Measurements from ENCODE around the gene ALKBH3. TPM values are rescaled to one million over a fixed set of nuclear protein-coding genes. Genes with fewer than 3 reads are reported as not detected.

ALKBH3 gene
- total RNA-seq, 1 donor from 2014 or later, result 27.3 TPM

DNA sequence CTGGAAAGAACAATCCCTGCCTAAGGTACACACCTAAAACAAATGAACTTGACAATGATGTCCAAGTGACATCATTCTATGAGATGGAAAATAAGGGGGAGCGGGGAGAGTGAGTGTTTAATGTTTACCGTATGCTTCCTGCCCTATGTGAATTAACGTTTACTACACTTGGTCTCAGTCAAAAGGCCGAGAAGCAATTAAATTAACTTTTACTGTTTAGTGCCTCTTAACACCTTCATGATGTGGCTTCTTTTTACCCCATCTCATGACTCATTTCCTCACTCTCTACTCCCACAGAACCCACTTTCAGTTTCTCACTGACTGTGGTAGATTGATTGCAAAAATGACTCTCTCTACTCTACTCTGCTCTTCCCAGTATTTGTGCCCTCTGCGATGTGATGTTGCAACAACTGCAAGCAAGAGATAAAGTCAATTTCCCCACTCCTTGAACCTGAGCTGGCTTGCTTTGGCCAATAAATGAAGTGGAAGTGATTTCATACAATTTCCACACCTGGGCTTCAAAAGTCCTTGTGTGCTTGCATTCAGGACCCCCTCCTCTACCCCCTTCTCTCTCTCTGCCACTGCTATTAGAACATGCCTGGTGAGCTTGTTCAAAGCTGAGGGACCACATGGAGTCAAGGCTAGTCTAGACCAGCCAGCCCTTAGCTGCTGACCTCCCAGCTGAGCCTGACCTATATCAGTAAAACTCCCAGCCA, 11.6 kb upstream of the ALKBH3 start:
- Mint-ChIP-seq H3K27ac (ENCODE audit: unreplicated experiment) (no peak overlapping the region), H3K4me1 (ENCODE audit: unreplicated experiment) (no peaks in the 10 kb centered on the region), H3K4me3 (ENCODE audit: unreplicated experiment) (no peak overlapping the region), H3K36me3 (ENCODE audit: low read depth, unreplicated experiment) (peaks cover 4% of the 10 kb centered on the region), H3K9me3 (ENCODE audit: unreplicated experiment) (no peaks in the 10 kb centered on the region), H3K27me3 (ENCODE audit: unreplicated experiment) (peaks cover 5% of the 10 kb centered on the region)
- TF ChIP-seq, protein P1, sequence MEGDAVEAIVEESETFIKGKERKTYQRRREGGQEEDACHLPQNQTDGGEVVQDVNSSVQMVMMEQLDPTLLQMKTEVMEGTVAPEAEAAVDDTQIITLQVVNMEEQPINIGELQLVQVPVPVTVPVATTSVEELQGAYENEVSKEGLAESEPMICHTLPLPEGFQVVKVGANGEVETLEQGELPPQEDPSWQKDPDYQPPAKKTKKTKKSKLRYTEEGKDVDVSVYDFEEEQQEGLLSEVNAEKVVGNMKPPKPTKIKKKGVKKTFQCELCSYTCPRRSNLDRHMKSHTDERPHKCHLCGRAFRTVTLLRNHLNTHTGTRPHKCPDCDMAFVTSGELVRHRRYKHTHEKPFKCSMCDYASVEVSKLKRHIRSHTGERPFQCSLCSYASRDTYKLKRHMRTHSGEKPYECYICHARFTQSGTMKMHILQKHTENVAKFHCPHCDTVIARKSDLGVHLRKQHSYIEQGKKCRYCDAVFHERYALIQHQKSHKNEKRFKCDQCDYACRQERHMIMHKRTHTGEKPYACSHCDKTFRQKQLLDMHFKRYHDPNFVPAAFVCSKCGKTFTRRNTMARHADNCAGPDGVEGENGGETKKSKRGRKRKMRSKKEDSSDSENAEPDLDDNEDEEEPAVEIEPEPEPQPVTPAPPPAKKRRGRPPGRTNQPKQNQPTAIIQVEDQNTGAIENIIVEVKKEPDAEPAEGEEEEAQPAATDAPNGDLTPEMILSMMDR (IDR thresholded peaks at IDR 0.05; ENCODE audit: unreplicated experiment), result no peak
- no peak for DNase-seq (ENCODE audit: low spot score)

DNA sequence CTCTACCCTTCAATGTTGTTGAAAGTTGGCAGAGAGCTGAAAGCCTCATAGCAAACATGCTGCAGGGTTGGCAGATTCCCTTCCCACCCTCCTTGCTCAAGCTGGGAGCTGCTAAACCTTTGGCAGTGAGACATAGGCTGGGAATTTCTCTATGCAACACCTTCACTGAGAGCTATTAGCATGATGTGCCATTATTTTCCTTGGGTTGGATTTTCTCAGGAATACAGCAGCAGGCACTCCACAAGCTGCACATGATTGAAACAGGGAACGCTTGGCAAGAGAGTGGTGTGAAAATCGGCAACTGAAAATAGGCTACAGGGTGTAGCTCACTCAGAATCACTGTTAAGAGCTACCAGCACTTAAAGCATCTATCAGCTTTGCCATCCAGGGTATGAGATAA, 9.6 kb upstream of the ALKBH3 start:
- peaks cover 5% of the 10 kb centered on the region for H3K27me3 Mint-ChIP-seq (ENCODE audit: unreplicated experiment)
- TF ChIP-seq, protein P1 (IDR thresholded peaks at IDR 0.05; ENCODE audit: unreplicated experiment), result no peak
- no peak for DNase-seq (ENCODE audit: low spot score)
- H3K27ac Mint-ChIP-seq (ENCODE audit: unreplicated experiment), result no peak overlapping the region
- H3K4me1 Mint-ChIP-seq (ENCODE audit: unreplicated experiment), result no peaks in the 10 kb centered on the region
- no peak overlapping the region for H3K4me3 Mint-ChIP-seq (ENCODE audit: unreplicated experiment)
- H3K9me3 Mint-ChIP-seq (ENCODE audit: unreplicated experiment), result no peaks in the 10 kb centered on the region
- peaks cover 4% of the 10 kb centered on the region for H3K36me3 Mint-ChIP-seq (ENCODE audit: low read depth, unreplicated experiment)

- no peak overlapping the region for H3K4me3 Mint-ChIP-seq (ENCODE audit: unreplicated experiment)
- peaks cover 7% of the 10 kb centered on the region for H3K27me3 Mint-ChIP-seq (ENCODE audit: unreplicated experiment)
- TF ChIP-seq, protein P1 (IDR thresholded peaks at IDR 0.05; ENCODE audit: unreplicated experiment), result no peak
- H3K36me3 Mint-ChIP-seq (ENCODE audit: low read depth, unreplicated experiment), result peaks cover 4% of the 10 kb centered on the region
- no peaks in the 10 kb centered on the region for H3K9me3 Mint-ChIP-seq (ENCODE audit: unreplicated experiment)
- no peak overlapping the region for H3K27ac Mint-ChIP-seq (ENCODE audit: unreplicated experiment)
- no peaks in the 10 kb centered on the region for H3K4me1 Mint-ChIP-seq (ENCODE audit: unreplicated experiment)
- no peak for DNase-seq (ENCODE audit: low spot score)
Observed at GRCh38 chr11:43872995-43873394, 7.6 kb upstream of the ALKBH3 start.

DNA sequence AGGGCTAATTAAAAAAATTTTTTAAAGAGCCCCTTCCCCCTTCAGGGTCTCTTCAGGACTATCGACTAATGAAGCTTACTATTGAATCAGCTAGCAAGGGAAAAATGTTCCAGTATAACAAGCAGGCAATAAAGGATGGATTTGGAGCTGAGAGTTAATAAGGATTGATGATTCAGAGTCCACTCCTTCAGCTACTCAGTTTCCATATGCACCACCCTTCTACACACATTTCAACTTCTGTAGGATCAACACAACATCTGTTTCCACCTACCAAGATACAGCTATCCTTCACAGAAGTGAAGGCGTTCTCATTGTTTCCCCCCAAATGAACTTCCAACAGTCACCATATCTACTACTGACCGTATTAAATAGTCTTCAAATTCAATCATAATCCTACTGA, 6.6 kb upstream of the ALKBH3 start:
- Mint-ChIP-seq H3K4me3 (ENCODE audit: unreplicated experiment) (no peak overlapping the region), H3K36me3 (ENCODE audit: low read depth, unreplicated experiment) (peaks cover 4% of the 10 kb centered on the region), H3K27me3 (ENCODE audit: unreplicated experiment) (peaks cover 4% of the 10 kb centered on the region), H3K9me3 (ENCODE audit: unreplicated experiment) (no peaks in the 10 kb centered on the region), H3K4me1 (ENCODE audit: unreplicated experiment) (no peaks in the 10 kb centered on the region), H3K27ac (ENCODE audit: unreplicated experiment) (no peak overlapping the region)
- TF ChIP-seq, protein P1 (IDR thresholded peaks at IDR 0.05; ENCODE audit: unreplicated experiment), result no peak
- DNase-seq (ENCODE audit: low spot score), result no peak

DNA sequence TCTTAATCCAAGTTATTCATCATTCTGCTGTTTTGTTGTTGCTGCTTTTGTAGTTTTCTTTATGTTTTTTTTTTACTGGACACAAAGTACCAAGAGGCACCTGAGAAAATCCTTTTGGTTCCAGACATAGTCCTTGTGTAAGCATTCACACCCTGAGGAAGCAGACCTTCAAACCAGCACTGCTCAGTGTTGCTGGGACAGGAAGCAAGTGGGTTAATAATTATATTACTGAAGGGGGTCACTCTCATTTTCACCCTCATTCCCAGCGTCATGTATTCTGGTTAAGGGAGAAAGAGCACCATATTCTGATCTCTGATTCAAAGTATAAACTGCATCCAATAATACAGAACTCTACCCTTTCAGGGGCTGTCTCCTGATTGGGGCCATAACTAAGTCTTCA, 5.9 kb upstream of the ALKBH3 start:
- no peaks in the 10 kb centered on the region for H3K9me3 Mint-ChIP-seq (ENCODE audit: unreplicated experiment)
- H3K27me3 Mint-ChIP-seq (ENCODE audit: unreplicated experiment), result peaks cover 3% of the 10 kb centered on the region
- peaks cover 4% of the 10 kb centered on the region for H3K36me3 Mint-ChIP-seq (ENCODE audit: low read depth, unreplicated experiment)
- no peaks in the 10 kb centered on the region for H3K4me1 Mint-ChIP-seq (ENCODE audit: unreplicated experiment)
- H3K27ac Mint-ChIP-seq (ENCODE audit: unreplicated experiment), result no peak overlapping the region
- no peak for DNase-seq (ENCODE audit: low spot score)
- TF ChIP-seq, protein P1 (IDR thresholded peaks at IDR 0.05; ENCODE audit: unreplicated experiment), result no peak
- H3K4me3 Mint-ChIP-seq (ENCODE audit: unreplicated experiment), result no peak overlapping the region
